Stomach (tissue), 4 donors: ENCODE measurements around the gene BCL2L11.

ENCODE experiments used
- POLR2A ChIP-seq, 4 donors: fragments of 450-650 bp; IDR thresholded peaks; one replicate each; pipeline ENCODE4 v1.6.1; 2016; ENCODE audit warnings: antibody characterized with exemption in 4 of 4, control low read depth in 2 of 4, mild to moderate bottlenecking in 1 of 4, moderate library complexity in 1 of 4
- TF ChIP-seq, protein P1 (sequence below), 7 experiments: fragments of 450-650 bp in 4 of 7; fragments of 200-600 bp in 3 of 7; sonication (generic) in 3 of 7; IDR thresholded peaks; one replicate each; pipeline ENCODE4 v1.5.1; 2016 to 2019; ENCODE audit warnings: antibody characterized with exemption in 7 of 7, control low read depth in 2 of 7, mild to moderate bottlenecking in 1 of 7

GRCh38 chr2:111210036-111210435 is 89.3 kb downstream of the BCL2L11 start:
- TF ChIP-seq POLR2A (IDR thresholded peaks at IDR 0.05), result no peak
- TF ChIP-seq, protein P1, sequence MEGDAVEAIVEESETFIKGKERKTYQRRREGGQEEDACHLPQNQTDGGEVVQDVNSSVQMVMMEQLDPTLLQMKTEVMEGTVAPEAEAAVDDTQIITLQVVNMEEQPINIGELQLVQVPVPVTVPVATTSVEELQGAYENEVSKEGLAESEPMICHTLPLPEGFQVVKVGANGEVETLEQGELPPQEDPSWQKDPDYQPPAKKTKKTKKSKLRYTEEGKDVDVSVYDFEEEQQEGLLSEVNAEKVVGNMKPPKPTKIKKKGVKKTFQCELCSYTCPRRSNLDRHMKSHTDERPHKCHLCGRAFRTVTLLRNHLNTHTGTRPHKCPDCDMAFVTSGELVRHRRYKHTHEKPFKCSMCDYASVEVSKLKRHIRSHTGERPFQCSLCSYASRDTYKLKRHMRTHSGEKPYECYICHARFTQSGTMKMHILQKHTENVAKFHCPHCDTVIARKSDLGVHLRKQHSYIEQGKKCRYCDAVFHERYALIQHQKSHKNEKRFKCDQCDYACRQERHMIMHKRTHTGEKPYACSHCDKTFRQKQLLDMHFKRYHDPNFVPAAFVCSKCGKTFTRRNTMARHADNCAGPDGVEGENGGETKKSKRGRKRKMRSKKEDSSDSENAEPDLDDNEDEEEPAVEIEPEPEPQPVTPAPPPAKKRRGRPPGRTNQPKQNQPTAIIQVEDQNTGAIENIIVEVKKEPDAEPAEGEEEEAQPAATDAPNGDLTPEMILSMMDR (IDR thresholded peaks at IDR 0.05), result no peak
